ENCODE results near the gene RBMS1. TPM values are rescaled to one million over a fixed set of nuclear protein-coding genes. Genes with fewer than 3 reads are reported as not detected.

RBMS1 gene
- total RNA-seq, 1 experiment from 2014 or later: 77.5 TPM

GRCh38 chr2:160394153-160394552, 99.5 kb downstream of the RBMS1 start:
- Histone ChIP-seq H3K18ac (ENCODE audit: insufficient read length, low read depth, low read length) (no peak overlapping the region), H4K5ac (ENCODE audit: insufficient read length, low read depth, low read length) (no peak overlapping the region), H2BK15ac (ENCODE audit: low read depth, low read length) (no peak overlapping the region), H3K27ac (ENCODE audit: insufficient read length, low read depth, low read length) (no peak overlapping the region), H2BK12ac (ENCODE audit: insufficient read length, low read depth, low read length) (no peak overlapping the region), H2BK20ac (ENCODE audit: low read depth, low read length, poor library complexity, severe bottlenecking) (no peak overlapping the region), H3K4ac (ENCODE audit: low read depth, low read length) (no peak overlapping the region), H3K4me1 (ENCODE audit: insufficient read depth, low read length) (peaks cover 6% of the 10 kb centered on the region; the same call in 1 of the 2 replicates), H3K79me2 (ENCODE audit: insufficient read depth, low read length) (peaks cover 12% of the 10 kb centered on the region; the same call in 1 of the 2 replicates), H4K91ac (ENCODE audit: insufficient read length, low read depth, low read length) (no peak overlapping the region), H2AK5ac (ENCODE audit: insufficient read length, low read length) (no peak overlapping the region), H3T11ph (ENCODE audit: low read length) (no peak overlapping the region), H3K23ac (ENCODE audit: insufficient read length, low read depth, low read length) (no peak overlapping the region), H3K56ac (ENCODE audit: insufficient read length, low read depth, low read length) (no peak overlapping the region), H3K9ac (ENCODE audit: extremely low read depth, insufficient read length, low read length) (no peak overlapping the region), H3K9me3 (ENCODE audit: control insufficient read depth, low read depth, low read length) (no peaks in the 10 kb centered on the region), H3K4me2 (ENCODE audit: insufficient read depth, insufficient read length, low read length) (no peak overlapping the region), H3K79me1 (ENCODE audit: insufficient read depth, low read depth, low read length, poor library complexity, severe bottlenecking) (peaks cover 5% of the 10 kb centered on the region), H2BK5ac (ENCODE audit: insufficient read length, low read length) (no peak overlapping the region), H4K8ac (replicated peaks; ENCODE audit: insufficient read length, low read depth, low read length) (no peak overlapping the region), H3K14ac (ENCODE audit: insufficient read depth, low read length) (no peak overlapping the region), H4K20me1 (ENCODE audit: control insufficient read depth, insufficient read depth, insufficient read length) (no peaks in the 10 kb centered on the region), H2BK120ac (ENCODE audit: low read depth, low read length, poor library complexity, severe bottlenecking) (no peak overlapping the region), H2AFZ (ENCODE audit: low read length) (no peak overlapping the region), H3K23me2 (ENCODE audit: insufficient read length, low read depth, low read length, poor library complexity, severe bottlenecking) (no peaks in the 10 kb centered on the region), H3K27me3 (ENCODE audit: insufficient read depth, low read length) (no peaks in the 10 kb centered on the region)
- no peak for DNase-seq
- TF ChIP-seq CTCF (conservative IDR thresholded peaks at IDR 0.05): no peak
- Mint-ChIP-seq H3K9me3 (no peaks in the 10 kb centered on the region), H3K27me3 (ENCODE audit: low read depth) (no peaks in the 10 kb centered on the region), H3K27ac (peak overlapping the region in 1 of 3 experiments; percentile 3; a peak in 2 of 7 replicates), H3K4me1 (peaks cover 37 to 39% of the 10 kb centered on the region in 2 experiments), H3K4me3 (no peak overlapping the region), H3K36me3 (ENCODE audit: insufficient read depth in 1 of 3, low read depth in 3 of 3) (peaks cover 0 to 4% (median 0%) of the 10 kb centered on the region in 3 experiments; a peak in 2 of 7 replicates)
- no CpG with 5 or more reads among the region's 1 CpG for WGBS (ENCODE audit: extremely low coverage, insufficient read length, low lambda C conversion rate)

Measured in H9 (cell line).